Measurements from ENCODE around the gene CRYBA2. TPM values are rescaled to one million over a fixed set of nuclear protein-coding genes. Genes with fewer than 3 reads are reported as not detected.

Gene CRYBA2
- polyA plus RNA-seq, 1 experiment, result 0.26 TPM

DNA sequence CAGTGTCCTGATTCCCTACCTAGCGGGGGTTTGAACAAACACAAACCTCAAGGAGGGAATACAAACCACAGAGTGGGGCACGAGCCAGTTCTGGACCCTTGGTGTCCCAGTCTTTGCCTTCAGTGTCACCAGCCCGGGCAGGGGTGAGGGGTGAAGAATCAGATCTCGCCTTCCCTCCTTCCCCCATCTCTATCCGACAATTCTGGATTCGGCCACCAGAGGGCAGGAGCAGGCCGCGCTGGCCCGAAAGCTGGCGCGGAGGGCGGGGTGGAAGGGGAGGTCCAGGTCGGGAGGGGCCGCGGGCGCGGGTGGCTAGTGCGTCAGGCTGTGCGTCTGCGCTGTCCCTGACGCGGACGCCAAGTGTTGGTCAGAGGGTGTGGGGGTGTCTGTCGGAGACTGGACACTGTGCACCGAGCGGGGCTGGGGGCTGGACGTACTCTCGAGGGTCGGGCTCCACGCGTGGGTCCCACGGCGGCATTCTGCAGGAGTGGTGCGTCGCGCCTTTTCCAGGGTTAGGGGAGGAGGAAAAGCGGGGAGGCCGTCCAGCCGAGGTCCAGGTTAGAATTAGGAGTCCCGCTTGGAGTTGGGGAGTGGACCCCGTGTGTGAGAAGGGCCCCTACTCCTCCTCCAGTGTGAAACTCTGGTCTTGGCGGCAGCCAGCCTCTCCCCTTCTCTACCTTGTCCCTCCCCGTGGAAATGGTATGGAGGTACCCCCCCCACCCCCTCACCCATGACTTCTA lies 2.9 kb upstream of the CRYBA2 start:
- CTCF ChIA-PET, result interaction anchor here (0.6 to 3.5 kb wide), 33 partner anchors 7 to 299 kb away, joined by 3 to 36 read pairs (median 4); partner anchors contain the start of genes CFAP65 and SLC23A3
- Histone ChIP-seq H3K27me3 (ENCODE audit: control insufficient read depth, insufficient read depth, low read length) (peaks cover 69% of the 10 kb centered on the region), H3K36me3 (ENCODE audit: control insufficient read depth, insufficient read depth, low read length) (no peaks in the 10 kb centered on the region), H3K4me3 (ENCODE audit: low read depth, low read length) (peak overlapping the region; percentile 40)
- TF ChIP-seq, protein P1, sequence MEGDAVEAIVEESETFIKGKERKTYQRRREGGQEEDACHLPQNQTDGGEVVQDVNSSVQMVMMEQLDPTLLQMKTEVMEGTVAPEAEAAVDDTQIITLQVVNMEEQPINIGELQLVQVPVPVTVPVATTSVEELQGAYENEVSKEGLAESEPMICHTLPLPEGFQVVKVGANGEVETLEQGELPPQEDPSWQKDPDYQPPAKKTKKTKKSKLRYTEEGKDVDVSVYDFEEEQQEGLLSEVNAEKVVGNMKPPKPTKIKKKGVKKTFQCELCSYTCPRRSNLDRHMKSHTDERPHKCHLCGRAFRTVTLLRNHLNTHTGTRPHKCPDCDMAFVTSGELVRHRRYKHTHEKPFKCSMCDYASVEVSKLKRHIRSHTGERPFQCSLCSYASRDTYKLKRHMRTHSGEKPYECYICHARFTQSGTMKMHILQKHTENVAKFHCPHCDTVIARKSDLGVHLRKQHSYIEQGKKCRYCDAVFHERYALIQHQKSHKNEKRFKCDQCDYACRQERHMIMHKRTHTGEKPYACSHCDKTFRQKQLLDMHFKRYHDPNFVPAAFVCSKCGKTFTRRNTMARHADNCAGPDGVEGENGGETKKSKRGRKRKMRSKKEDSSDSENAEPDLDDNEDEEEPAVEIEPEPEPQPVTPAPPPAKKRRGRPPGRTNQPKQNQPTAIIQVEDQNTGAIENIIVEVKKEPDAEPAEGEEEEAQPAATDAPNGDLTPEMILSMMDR (IDR thresholded peaks at IDR 0.05; ENCODE audit: insufficient read depth, low read depth, low read length), result peak; percentile 96
- POLR2A ChIA-PET, result no interaction called here
- no peak for DNase-seq (ENCODE audit: low read depth)

DNA sequence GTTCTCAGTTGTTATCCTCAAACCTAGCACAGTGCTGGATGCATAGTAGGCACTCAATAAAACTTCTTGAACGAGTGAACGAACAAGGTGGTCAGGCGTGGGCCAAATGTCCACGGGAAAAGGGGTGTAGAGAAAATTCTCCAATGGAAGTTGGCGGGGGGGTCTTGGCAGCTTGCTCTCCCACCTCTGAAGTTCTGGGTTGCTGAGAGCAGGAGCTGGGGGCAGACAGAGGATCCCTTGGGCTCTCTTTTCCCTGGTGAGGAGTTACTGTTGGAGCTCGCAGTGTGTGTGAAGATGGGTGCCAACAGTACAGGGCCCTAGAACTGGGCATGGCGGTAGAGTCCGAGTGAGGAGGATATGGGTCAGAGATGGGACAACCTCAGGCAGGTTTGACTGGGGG lies 2.3 kb upstream of the CRYBA2 start:
- TF ChIP-seq, protein P1 (IDR thresholded peaks at IDR 0.05; ENCODE audit: insufficient read depth, low read depth, low read length), result no peak
- Histone ChIP-seq H3K36me3 (ENCODE audit: control insufficient read depth, insufficient read depth, low read length) (no peaks in the 10 kb centered on the region), H3K27me3 (ENCODE audit: control insufficient read depth, insufficient read depth, low read length) (peaks cover 68% of the 10 kb centered on the region), H3K4me3 (ENCODE audit: low read depth, low read length) (no peak overlapping the region)
- POLR2A ChIA-PET, result no interaction called here
- CTCF ChIA-PET, result interaction anchor here (0.7 to 3.5 kb wide), 33 partner anchors 8 to 393 kb away, joined by 3 to 36 read pairs (median 4); partner anchors contain the start of genes SLC23A3 and ZFAND2B
- no peak for DNase-seq (ENCODE audit: low read depth)

DNA sequence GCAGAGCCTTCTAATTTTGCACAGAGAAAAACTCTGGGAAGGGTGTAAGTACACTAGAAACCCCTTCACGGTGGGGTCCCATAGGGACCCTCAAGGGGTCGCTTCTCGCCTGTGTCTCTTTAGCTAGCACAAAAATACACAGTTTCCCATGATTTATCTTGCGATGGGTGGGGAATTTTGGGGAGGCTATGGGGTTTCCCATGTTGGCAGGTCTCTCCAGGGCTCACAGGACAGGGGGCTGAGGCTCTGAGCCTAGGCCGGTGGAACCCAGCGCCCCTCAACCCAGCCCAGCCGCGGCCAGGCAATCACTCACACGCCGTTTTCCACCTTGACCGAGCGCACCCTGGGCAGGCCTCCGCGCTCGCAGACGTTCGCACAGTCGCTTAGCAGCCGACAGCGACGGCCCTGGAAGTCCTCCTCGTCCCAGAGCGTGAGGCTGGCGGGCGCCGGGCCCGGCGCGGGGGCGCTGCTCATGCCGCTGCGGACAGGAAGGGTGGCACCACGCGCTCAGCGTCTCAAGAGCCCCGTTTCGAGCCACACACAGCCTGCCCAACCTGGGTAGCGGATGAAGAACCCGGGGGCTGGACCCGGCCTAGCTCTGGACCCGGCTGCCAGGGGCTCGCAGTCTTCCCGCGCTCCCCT lies 398 bp downstream of the CRYBA2 start:
- H3K4me3 ChIP-seq (ENCODE audit: low read depth, low read length), result peak overlapping the region; percentile 29
- DNase-seq (ENCODE audit: low read depth), result no peak
- TF ChIP-seq, protein P1 (IDR thresholded peaks at IDR 0.05; ENCODE audit: insufficient read depth, low read depth, low read length), result no peak
- no peaks in the 10 kb centered on the region for H3K36me3 ChIP-seq (ENCODE audit: control insufficient read depth, insufficient read depth, low read length)
- peaks cover 70% of the 10 kb centered on the region for H3K27me3 ChIP-seq (ENCODE audit: control insufficient read depth, insufficient read depth, low read length)
- POLR2A ChIA-PET, result no interaction called here
- CTCF ChIA-PET, result interaction anchor here (0.7 to 2.5 kb wide), 2 partner anchors 12 to 129 kb away, joined by 3 to 14 read pairs; no protein-coding TSS in a partner anchor

DNA sequence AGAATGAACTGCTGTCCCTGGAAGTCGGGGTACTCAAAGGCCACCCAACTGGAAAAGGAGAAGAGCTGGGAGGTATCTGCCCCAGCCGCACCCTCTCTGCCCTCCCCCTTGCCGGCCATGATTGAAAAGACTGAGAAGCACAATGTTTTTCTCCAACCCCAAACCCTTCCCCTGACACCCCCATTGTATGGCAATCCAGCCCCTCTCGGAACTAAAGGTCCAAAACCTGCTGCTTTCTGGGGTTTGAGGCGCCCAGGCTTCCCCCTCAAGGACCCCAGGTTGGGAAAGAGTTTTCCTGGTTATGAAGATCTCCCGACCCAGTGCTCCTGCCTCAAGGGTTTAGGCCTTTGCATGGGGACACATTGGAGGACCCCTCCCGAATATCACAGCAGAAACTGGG lies 1.0 kb downstream of the CRYBA2 start:
- TF ChIP-seq, protein P1 (IDR thresholded peaks at IDR 0.05; ENCODE audit: insufficient read depth, low read depth, low read length), result no peak
- Histone ChIP-seq H3K4me3 (ENCODE audit: low read depth, low read length) (no peak overlapping the region), H3K27me3 (ENCODE audit: control insufficient read depth, insufficient read depth, low read length) (peaks cover 73% of the 10 kb centered on the region), H3K36me3 (ENCODE audit: control insufficient read depth, insufficient read depth, low read length) (no peaks in the 10 kb centered on the region)
- no peak for DNase-seq (ENCODE audit: low read depth)
- POLR2A ChIA-PET, result no interaction called here
- CTCF ChIA-PET, result interaction anchor here (0.7 to 2.5 kb wide), 2 partner anchors 12 to 129 kb away, joined by 3 to 14 read pairs; no protein-coding TSS in a partner anchor

DNA sequence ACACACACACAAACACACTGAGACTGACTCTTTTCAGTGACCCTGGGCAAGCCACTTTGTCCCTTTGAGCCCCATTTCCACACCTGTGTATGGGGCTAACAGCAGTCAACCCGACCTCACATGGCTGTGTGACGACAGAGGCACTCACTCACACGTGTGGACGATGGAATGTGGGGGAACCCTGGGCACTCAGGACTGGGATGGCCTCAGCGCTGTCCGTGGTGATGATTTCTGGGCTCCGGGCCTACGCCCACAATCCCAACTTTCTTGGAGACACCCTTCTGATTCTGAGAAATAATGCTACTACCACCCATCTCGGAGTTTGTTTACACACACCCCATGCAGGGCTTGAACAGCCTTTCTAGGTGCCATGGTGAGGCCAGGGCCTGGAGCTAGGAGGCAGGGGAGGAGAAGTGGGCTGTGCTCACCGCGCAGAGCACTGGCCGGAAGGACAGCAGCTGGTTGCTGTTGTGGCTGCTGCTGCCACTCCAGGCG lies 1.5 kb downstream of the CRYBA2 start:
- ChIA-PET POLR2A (no interaction called here), CTCF (interaction anchor here (2.5 kb wide), 1 partner anchor 11 kb away, joined by 14 read pairs; no protein-coding TSS in a partner anchor)
- DNase-seq (ENCODE audit: low read depth), result no peak
- Histone ChIP-seq H3K36me3 (ENCODE audit: control insufficient read depth, insufficient read depth, low read length) (no peaks in the 10 kb centered on the region), H3K4me3 (ENCODE audit: low read depth, low read length) (no peak overlapping the region), H3K27me3 (ENCODE audit: control insufficient read depth, insufficient read depth, low read length) (peaks cover 75% of the 10 kb centered on the region)
- TF ChIP-seq, protein P1 (IDR thresholded peaks at IDR 0.05; ENCODE audit: insufficient read depth, low read depth, low read length), result no peak
